ENCODE measurements around the gene SLC30A5. TPM values are rescaled to one million over a fixed set of nuclear protein-coding genes. Genes with fewer than 3 reads are reported as not detected.
"Not testable (repeated sequence)": the region's sequence is repeated elsewhere in the genome, so short reads cannot be mapped to it uniquely, and the experiment has no call there.

The SLC30A5 gene
- total and polyA plus RNA-seq, 8 donors: 56.0 to 87.2 (median 75.5) TPM

DNA sequence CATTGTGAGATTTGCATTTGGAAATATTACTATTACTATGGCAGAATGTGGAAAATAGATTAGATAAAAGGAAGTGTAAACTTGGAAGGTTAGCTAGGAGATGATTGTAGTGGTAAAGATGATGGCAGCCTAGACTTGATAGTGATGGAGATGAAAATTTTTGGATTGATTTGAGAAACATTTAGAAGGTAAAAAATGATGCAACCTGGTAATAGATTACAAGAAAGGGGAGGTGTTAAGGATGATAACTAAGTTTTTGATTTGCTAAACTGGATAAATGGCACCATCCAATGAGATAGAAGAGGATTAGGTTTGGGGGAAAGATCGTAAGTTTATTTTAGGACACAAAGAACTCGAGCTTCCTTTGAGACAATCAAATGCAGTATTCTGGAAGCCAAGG lies 8.9 kb upstream of the SLC30A5 start:
- Histone ChIP-seq H3K4me1 (no peaks in the 10 kb centered on the region), H3K4me3 (no peak overlapping the region), H3K9me3 (no peaks in the 10 kb centered on the region), H3K27ac (no peak overlapping the region), H3K27me3 (no peaks in the 10 kb centered on the region), H3K36me3 (no peaks in the 10 kb centered on the region)
- ATAC-seq: no peak
- intact Hi-C loops (cut with DNase I): no loop called here
- TF ChIP-seq, protein P1, sequence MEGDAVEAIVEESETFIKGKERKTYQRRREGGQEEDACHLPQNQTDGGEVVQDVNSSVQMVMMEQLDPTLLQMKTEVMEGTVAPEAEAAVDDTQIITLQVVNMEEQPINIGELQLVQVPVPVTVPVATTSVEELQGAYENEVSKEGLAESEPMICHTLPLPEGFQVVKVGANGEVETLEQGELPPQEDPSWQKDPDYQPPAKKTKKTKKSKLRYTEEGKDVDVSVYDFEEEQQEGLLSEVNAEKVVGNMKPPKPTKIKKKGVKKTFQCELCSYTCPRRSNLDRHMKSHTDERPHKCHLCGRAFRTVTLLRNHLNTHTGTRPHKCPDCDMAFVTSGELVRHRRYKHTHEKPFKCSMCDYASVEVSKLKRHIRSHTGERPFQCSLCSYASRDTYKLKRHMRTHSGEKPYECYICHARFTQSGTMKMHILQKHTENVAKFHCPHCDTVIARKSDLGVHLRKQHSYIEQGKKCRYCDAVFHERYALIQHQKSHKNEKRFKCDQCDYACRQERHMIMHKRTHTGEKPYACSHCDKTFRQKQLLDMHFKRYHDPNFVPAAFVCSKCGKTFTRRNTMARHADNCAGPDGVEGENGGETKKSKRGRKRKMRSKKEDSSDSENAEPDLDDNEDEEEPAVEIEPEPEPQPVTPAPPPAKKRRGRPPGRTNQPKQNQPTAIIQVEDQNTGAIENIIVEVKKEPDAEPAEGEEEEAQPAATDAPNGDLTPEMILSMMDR (IDR thresholded peaks at IDR 0.05): no peak
- no peak for DNase-seq

- intact Hi-C loops (cut with DNase I): no loop called here
- Histone ChIP-seq H3K4me1 (no peaks in the 10 kb centered on the region), H3K36me3 (no peaks in the 10 kb centered on the region), H3K27ac (no peak overlapping the region), H3K27me3 (no peaks in the 10 kb centered on the region), H3K4me3 (no peak overlapping the region), H3K9me3 (no peaks in the 10 kb centered on the region)
- ATAC-seq (no peak), DNase-seq (no peak)
- TF ChIP-seq, protein P1 (IDR thresholded peaks at IDR 0.05): no peak
These were observed 7.6 kb upstream of the SLC30A5 start for GRCh38 chr5:69086206-69086605.

- H3K4me3 ChIP-seq; H3K36me3 ChIP-seq; H3K27me3 ChIP-seq; H3K27ac ChIP-seq; ATAC-seq; H3K4me1 ChIP-seq; DNase-seq; H3K9me3 ChIP-seq; intact Hi-C loops (cut with DNase I): not testable (repeated sequence)
These were observed 5.8 kb upstream of the SLC30A5 start for GRCh38 chr5:69088006-69088405.

- no peak for ATAC-seq
- intact Hi-C loops (cut with DNase I): no loop called here
- Histone ChIP-seq H3K36me3 (no peaks in the 10 kb centered on the region), H3K27me3 (no peaks in the 10 kb centered on the region), H3K9me3 (no peaks in the 10 kb centered on the region), H3K4me3 (no peak overlapping the region), H3K27ac (no peak overlapping the region), H3K4me1 (peaks cover 4 to 12% of the 10 kb centered on the region in 2 donors)
- DNase-seq: no peak
- TF ChIP-seq, protein P1 (IDR thresholded peaks at IDR 0.05): no peak
These were observed 3.7 kb upstream of the SLC30A5 start for GRCh38 chr5:69090158-69090557.

DNA sequence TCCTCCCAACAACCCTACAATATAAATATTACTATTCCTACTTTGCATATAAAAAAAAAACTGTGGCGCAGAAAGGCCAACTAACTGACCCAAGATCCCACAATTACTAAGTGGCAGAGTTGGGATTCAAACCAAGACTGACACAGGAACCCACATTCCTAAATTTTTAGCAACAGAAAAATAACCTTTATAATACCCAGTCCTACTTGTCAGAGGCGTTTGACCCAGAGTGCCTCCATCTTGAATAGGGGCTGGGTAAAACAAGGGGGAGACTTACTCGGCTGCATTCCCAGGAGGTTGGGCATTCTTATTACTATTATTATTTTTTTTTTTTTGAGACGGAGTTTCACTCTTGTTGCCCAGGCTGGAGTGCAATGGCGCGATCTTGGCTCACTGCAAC lies 2.0 kb upstream of the SLC30A5 start:
- no peak for DNase-seq
- intact Hi-C loops (cut with DNase I): no loop called here
- H3K4me1 ChIP-seq: peaks cover 8 to 21% of the 10 kb centered on the region in 2 donors
- H3K27me3 ChIP-seq: no peaks in the 10 kb centered on the region
- H3K9me3 ChIP-seq: no peaks in the 10 kb centered on the region
- no peak for ATAC-seq
- no peak overlapping the region for H3K4me3 ChIP-seq
- H3K27ac ChIP-seq: no peak overlapping the region
- H3K36me3 ChIP-seq: no peaks in the 10 kb centered on the region
- TF ChIP-seq, protein P1 (IDR thresholded peaks at IDR 0.05): no peak

DNA sequence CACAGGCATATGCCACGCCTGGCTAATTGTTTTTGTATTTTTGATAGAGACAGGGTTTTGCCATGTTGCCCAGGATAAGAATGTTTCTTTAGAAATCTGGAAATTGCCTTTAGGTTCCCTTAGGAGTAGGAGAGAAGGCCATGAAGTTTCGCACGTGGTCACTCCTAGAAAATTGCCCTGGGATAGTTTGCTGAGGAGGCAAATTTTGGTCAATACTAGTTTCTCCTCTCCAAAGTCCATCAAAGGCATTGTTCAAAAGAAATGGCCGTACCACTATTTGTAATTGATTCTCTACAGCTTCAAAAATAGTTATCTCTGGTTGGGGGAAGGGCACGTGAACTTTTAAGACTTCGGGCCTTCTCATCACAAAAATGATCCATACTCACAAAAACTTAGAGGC lies 845 bp upstream of the SLC30A5 start:
- TF ChIP-seq, protein P1 (IDR thresholded peaks at IDR 0.05): no peak
- Histone ChIP-seq H3K36me3 (peaks cover 0 to 3% of the 10 kb centered on the region in 2 donors), H3K27me3 (no peaks in the 10 kb centered on the region), H3K27ac (no peak overlapping the region), H3K4me3 (no peak overlapping the region), H3K9me3 (no peaks in the 10 kb centered on the region), H3K4me1 (peaks cover 8 to 24% of the 10 kb centered on the region in 2 donors)
- DNase-seq (no peak), ATAC-seq (no peak)
- intact Hi-C loops (cut with DNase I): no loop called here

Measured in left lung (tissue), 10 donors.